Hematopoietic multipotent progenitor cell treated with erythropoietin and hydrocortisone succinate and interleukin-3 and kit ligand, for 6 days (in vitro differentiated cells): Measurements from ENCODE around the gene CABP4.
"Not testable (repeated sequence)": the region's sequence is repeated elsewhere in the genome, so short reads cannot be mapped to it uniquely, and the experiment has no call there.

Source experiments
- DNase-seq: peaks from one replicate; pipeline ENCODE4 v3.0.0-alpha.2; 2015

The CABP4 gene

DNA sequence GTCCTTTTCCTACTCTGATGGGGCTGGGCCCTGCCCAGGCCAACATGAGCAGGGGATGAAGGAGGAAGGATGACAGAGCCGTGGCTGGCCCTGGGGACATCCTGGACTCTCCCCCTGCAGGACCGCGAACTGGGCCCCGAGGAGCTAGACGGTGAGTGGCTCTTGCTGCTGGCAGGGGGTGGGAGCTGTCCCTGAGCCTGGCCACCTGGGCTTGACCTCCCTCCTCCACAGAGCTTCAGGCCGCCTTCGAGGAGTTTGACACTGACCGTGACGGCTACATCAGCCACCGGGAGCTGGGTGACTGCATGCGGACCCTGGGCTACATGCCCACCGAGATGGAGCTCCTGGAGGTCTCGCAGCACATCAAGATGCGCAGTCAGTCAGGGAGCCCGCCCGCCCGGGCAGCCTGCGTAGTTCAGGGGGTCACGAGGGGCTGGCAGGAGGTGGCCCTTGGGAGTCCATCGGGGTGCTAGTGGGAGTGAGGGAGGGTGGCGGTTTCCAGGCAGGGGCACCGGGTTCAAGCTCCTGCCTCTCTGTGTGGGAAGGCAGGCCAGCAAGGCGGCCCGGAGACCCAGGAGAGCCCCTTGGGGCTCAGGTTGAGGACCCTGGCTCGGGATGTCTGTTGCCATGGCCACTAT lies 1.0 kb downstream of the CABP4 start:
- DNase-seq = no peak

DNA sequence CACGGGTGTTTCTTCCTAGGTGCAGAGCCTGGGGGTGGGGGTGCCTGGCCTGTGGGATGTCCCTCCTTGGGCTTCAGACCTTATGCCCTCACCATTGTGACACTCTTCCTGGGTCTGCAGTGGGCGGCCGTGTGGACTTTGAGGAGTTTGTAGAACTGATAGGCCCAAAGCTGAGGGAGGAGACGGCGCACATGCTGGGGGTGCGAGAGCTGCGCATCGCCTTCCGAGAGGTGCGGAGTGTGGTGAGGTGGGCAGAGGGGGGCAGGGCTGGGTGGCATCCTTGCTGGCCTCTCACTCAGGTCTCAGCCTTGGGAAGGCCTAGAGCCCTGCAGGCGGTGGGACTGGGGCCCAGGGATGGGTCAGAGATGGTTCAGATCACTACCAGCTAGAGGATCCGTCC lies 2.3 kb downstream of the CABP4 start:
- DNase-seq = no peak

DNA sequence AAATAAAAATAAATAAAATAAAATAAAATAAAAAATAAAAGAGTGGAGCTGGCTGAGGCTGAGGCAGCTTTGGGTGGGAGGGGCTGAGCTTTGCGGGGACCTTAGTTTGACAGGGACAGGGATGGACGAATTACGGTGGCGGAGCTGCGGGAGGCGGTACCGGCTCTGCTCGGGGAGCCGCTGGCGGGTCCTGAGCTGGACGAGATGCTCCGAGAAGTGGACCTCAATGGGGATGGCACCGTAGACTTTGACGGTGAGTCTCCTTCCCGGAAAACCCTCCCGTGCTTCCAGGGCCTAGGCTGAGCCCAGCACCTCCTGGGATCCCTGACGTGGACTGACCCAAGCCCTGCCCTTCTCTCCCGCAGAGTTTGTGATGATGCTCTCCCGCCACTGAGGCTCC lies 3.1 kb downstream of the CABP4 start:
- no peak for DNase-seq

DNA sequence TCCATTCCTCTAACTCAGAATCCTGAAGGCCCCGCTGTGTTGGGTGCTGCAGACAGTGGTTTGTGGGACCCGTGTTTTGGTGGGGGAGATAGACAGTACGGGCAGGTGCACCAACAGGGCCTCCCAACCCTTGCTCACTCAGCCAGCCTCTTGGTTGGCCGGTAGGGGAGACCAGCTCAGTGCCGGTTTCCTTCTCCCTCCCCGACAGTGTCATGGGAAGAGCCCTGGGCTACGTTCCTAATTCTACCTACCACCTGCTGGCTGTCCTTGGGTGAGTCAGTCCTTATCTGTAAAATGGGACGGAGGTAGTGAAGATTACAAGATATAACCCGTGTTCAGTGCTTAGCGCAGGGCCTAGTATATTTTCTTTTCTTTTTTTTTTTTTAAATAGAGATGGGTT lies 8.0 kb downstream of the CABP4 start:
- DNase-seq = no peak

DNA sequence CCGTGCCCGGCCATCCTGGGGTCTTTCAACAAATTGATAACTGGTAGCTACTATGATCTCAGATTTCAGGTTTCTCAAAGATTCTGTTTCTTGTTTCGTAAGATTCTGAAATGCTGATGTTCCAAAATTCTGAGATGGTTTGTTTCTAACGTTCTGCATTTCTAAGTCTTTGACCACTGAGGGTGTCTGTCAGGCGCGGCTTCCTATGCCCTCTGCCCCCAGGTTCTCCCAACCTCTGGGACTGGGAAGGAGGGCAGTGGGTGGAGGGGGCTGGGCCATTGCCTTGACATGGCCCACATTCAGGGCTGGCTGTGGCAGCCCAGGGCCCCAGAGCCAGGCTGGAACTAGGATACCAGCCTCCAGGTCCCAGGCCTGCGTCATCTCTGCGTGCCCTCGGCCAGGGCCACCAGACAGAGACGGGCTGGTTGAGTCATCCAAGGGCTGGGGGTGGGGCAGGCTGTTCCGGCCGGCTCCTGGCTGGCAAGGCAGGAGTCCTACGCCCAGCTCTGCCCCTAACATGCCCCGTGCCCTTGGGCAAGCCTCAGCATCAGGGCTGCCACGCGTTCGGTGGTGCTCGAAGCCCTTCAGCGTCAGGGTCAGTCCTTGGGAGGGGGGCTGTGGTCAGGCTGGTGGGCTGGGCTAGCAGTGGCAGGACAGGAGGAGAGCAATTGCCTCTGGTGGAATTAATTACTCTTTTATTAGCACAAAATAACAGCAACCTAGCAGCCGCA lies 8.7 kb downstream of the CABP4 start:
- peak; percentile 39 for DNase-seq

DNA sequence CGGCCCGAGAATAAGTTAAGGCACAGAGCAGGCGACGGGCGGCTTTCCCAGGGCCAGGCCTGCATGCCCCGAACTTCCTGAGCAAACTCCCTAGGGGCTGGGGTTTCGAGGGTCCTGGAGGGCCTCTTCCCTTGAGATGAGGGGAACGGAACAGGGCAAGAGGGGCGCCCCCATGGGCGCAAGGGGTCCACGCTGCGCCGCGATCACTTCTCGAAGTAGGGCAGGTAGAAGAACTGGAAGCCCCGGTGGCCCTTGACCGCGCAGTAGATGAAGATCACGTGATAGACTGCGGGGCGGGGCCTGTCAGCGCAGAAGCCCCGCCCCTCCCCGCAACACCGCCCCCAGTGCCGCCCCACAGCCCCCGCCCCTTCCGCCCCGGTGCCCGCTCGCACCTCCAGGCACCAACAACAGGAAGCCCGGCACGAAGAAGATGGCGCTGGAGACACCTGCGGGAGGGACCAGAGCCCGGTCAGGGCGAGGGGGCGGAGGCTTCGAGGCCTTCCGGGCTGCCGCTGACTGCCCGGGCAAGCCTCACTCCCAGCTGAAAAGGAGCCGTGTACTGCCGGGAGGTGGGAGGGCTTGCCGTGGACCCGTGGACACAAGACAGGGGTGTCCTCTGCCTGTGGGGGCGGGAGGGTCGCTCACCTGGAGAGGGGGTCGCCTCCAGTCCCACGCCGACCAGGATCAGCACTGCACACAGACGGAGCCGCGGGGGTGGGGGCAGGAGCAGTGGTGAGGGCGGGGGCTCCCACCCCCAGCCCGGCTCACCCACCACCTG lies 9.4 kb downstream of the CABP4 start:
- DNase-seq = peak; percentile 95

DNA sequence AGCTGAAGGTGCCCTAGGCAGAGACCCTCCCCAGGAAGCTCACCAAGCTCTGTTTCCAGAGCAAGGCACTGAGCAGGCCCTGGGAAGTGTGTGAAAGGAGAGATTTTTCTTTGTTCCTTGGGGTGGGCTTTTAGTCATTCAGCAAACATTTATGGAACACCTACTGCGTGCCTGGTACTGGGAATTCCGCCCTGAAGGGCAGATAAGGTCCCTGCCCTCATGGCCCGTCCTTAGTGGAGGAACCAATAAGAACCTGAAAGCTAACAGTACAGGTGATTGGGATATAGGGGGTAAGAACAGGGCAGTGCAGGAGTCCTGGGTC lies 10.0 kb downstream of the CABP4 start:
- peak; percentile 22 for DNase-seq

DNA sequence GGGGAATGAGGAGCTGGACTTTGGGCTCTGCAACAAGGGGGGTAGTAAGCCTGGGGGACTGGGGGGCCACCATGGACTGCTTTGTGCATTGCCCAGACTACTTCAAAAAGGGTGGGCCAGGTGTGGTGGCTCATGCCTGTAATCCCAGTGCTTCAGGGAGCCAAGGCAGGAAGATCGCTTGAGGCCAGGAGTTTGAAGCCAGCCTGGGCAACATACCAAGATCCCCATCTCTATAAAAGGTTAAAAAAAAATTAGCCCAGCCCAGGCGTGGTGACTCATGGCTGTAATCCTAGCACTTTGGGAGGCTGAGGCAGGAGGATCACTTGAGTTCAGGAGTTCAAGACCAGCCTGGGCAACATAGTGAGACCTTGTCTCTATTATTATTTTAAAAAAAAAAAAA lies 10.4 kb downstream of the CABP4 start:
- peak; percentile 47 for DNase-seq

DNA sequence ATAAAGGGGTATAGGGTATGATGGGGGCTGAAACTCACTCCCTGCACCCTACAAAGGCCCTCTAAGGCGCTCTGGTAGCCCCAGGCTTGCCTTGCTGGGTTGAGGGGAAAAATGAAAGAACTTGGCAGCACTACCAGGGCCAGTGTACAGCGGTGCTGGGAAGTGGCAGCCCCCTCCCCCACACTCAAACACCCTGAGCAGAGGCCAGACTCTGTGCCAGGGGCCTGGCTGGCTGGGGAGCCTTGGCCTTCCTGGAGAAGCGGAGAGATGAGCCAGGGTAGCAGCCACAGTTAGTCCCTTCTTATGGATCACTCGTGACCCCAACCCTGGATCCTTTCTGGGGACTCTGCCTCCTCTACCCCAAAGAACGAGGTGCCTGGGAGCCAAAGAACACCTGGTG lies 11.2 kb downstream of the CABP4 start:
- DNase-seq = no peak

DNA sequence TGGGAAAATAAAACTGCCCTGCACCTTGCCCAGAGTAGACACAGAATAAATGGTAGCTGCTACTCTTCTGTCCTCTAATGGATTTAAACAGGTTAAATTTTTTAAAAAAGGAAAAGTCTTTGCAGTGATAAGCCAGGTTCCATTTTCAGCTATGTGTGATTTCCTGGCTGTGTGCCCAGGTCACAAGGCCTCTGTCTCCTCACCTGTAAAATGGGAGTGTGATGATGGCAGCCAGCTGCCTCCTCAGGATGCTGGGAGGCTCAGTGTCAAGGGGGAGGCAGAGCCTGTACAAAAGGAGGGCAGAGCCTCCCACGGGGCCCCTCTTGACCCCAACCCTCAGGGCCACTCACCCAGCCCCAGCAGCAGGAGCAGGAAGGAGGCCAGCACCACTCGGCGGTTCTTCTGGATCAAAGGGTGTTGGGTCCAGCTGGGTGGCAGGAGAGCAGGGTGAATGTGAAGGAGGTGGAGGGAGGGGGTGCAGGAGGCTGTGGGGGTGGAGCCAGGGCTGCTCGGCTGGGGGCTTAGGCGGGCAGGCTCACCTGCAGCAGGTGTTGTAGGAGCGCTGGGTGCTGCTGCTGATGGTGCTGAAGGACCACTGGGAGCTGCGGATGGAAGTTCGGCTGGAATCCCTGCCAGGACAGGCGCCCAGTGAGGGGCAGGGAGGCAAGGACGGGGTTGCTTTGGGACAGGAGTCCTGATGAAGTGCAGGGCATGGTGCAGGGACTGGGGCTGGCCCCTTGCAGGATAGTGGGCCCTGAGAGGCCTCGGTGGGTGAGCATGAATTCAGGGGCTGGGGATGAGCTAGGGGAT lies 12.0 kb downstream of the CABP4 start:
- no peak for DNase-seq

DNA sequence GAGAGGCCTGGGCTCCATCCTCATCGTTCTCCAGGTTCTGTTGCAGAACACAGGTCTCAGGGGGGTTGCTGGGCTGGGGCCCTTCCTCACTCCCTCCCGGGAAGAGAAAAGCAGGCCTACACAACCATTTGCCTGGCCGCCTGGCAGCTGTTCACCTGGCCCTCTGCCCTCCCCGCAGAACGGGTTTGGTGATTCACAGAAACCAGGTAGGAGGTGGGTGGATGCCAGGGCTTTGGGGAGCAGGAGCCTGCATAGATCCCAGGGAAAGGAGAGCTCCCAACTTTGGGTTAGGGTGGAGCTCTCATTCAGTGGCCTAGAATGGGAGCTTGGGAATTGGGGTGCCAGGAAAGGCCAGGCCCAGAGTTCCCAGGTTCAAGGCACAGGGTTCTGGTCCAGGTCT lies 12.9 kb downstream of the CABP4 start:
- DNase-seq = no peak

DNA sequence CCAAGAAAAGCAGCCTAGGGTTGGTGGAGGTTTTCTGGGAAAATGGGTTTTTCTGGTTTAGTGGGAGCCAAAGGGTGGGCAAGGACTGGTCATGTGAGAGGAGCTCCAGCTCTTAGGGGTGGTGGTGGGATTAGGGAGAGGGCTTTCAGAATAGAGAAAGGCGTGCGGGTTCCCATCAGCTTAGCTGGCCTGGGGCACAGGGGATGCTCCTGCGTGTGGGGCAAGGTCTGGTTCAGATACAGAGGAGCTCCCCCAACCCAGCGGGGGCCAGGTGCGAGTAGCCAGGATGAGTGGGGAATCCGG lies 13.3 kb downstream of the CABP4 start:
- DNase-seq = no peak

DNA sequence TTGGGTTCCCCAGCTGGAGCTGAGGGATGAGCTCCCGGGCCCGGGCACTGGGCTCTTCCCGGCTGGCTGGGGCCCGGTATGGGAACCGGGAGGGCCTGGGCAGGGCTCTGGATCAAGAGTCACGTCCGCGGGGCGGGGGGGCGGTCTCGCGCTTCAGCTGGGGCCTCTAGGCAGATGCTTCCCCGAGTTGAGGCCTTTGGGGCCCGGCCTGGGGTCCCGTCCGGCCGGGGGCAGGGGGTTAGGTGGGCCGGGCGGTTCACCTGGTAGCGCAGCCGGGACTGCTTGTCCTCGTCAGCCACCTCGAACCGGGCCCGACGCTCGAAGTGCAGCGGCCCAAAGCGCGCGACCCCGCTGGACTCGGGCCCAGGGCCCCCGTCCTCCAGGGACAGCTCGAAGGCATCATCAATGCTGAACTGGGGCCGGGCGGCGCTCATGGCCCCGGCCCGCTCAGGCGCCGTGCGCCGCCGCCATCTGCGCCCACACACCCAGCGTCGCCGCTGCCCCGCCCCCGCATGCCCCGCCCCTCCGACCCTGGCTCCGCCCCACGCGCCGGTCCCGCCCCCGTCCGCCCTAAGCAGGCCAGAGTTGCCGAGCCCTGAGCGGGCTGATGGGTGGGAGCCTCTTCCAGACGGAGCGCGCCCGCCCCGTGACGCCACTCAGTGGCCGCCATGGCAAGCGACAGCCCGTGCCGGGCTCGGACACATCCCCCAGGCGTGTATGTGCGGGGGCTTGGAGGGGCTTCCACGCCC lies 13.8 kb downstream of the CABP4 start, which contains the start of gene TMEM134:
TSS of gene TMEM134 (minus strand) at position 493 of the 749 bp plus-strand sequence. CDS start at position 434, 59 bp downstream.
- DNase-seq = peak; percentile 96

DNA sequence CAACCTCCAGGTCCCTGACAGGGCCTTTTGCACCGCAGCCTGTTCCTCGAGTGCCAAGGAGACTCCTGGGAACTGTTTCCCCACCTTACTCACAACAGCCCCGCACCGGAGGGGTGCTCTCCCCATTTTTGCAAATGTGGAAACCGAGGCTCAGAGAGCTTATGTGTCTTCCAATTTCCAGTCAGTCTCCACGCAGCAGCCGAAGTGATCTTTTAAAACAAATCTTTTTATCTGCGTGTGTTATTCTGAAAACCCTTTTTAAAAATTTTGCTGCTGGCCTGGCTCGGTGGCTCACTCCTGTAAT lies 14.3 kb downstream of the CABP4 start:
- DNase-seq = no peak

DNA sequence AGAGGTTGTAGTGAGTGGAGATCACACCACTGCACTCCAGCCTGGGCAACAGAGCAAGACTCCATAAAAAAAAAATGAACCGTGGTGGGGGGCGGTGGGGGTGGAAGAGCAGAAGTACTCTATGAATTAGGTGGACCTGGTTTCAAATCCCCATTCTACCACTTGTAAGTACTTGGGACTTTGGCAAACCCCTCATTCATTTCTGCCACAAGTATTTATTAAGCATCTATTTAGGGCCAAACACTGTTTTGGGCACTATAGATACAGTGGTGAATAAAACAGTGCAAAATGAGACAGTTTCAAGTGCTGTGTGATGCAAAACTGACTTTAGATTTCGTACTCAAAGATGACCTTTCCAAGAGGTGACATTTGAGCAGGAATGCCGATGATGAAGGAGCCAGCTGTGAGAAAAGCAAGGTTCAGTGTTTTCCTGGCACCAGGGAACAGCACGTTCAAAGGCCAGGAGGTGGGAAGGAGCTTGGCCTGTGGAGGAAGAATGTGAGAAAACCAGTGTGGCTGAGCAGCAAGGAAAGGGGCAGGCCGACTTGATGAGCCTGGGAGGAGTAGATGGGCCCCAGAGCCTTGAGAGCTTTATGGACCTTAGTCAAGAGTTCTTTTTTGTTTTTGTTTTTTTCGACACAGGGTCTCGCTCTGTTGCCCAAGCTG lies 15.3 kb downstream of the CABP4 start:
- no peak for DNase-seq

DNA sequence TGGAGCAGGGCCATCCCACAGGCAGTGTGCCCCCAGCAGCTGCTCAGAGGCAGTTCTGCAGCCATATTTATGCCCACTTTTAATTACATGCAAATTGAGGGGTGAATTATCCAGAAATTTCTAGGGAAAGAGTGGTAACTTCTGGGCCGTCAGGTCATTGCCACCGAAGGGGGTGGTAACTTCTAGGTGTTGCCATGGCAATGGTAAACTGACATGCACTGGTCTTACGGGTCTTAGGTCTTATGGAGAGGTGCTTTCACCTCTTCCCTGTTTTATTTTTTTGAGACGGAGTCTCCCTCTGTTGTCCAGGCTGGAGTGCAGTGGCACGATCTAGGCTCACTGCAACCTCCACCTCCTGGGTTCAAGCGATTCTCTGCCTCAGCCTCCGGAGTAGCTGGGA lies 17.7 kb downstream of the CABP4 start:
- no peak for DNase-seq

DNA sequence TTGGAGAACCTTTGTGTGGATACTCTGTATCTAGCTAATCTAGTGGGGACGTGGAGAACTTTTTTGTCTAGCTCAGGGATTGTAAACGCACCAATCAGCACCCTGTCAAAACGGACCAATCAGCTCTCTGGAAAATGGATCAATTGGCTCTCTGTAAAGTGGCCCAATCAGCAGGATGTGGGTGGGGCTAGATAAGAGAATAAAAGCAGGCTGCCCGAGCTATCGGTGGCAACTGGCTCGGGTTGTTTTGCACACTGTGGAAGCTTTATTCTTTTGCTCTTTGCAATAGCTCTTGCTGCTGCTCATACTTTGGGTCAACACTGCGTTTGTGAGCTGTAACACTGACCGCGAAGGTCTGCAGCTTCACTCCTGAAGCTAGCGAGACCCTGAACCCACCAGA lies 21.5 kb downstream of the CABP4 start:
- DNase-seq = not testable (repeated sequence)

DNA sequence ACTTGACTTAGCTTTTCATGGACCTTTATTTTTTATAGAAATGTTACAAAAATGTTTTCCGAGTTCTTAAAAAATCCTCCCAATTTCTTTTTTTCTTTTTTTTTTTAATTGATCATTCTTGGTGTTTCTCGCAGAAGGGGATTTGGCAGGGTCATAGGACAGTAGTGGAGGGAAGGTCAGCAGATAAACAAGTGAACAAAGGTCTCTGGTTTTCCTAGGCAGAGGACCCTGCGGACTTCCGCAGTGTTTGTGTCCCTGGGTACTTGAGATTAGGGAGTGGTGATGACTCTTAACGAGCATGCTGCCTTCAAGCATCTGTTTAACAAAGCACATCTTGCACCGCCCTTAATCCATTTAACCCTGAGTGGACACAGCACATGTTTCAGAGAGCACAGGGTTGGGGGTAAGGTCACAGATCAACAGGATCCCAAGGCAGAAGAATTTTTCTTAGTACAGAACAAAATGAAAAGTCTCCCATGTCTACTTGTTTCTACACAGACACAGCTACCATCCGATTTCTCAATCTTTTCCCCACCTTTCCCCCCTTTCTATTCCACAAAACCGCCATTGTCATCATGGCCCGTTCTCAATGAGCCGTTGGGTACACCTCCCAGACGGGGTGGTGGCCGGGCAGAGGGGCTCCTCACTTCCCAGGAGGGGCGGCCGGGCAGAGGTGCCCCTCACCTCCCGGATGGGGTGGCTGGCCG lies 22.3 kb downstream of the CABP4 start:
- not testable (repeated sequence) for DNase-seq

DNA sequence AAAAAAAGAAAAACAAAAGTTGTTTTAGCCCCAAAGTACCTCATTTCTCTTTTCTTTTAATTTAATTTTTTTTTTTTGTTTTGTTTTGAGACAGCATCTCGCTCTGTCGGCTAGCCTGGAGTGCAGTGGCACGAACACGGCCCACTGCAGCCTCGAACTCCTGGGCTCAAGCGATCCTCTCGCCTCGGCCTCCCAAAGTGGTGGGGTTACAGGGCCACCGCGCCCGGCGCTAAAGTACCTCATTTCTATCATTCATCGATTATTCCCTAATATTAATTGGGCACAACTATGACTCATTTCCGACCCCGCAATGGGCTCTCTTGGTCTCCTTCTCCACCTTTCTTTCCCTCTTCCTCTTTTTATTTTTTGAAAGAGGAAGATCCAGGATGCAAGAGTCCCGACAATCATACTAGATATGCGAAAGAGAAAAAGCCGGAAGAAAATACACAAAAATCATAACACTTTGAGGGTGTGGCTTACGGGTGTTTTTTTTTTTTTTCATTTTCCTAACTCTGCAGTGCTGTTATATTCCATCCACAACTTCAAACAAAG lies 27.2 kb downstream of the CABP4 start:
- no peak for DNase-seq

DNA sequence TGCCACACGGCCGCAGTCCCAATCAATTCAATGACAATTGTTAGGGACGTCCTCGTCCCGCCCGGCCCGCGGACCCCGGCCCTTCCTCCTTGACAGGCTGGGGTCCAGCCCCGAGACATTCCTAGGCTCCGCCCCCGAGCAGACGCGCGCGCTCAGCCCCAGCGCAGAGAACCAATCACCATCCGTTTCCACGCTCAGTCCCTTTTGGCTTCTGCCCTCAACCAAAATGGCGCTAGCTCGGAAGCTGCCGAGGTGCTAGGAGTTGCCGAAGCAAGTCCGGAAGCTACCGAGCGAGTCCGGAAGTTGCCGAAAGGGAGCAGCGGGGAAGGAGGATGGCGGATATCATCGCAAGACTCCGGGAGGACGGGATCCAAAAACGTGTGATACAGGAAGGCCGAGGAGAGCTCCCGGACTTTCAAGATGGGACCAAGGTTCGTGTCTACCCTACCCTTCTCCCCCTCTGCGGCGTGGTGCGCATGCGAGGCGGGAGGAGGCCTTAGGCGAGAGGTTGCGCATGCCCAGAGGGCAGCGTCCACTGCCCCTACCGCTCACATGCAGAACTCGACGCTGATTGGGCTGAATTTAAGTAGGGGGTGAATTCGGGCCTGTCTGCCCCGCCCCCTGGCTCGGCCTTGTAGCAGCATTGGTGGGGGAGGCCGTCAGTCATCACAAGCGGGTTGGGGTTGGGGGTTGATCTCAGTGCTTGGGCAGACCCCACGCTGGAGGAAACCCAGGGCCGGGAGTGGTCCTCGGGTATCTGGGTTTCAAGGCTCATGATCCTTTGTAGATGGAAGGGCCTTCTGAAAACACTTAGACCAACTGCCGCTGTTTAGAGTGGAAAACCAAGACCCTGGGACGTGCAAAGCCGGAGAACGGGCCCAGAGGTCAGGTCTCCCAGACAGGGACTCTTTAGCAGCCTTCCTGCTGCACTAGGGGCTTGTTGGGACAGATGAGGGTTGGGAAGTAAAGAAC lies 28.0 kb downstream of the CABP4 start, which contains the start of gene AIP:
TSS of gene AIP (plus strand) at position 200 of the 972 bp plus-strand sequence. CDS start at position 333, 133 bp downstream.
- peak; percentile 99 for DNase-seq
